ENCODE data around the gene NXN.
"Not testable (repeated sequence)": the region's sequence is repeated elsewhere in the genome, so short reads cannot be mapped to it uniquely, and the experiment has no call there.

NXN gene

DNA sequence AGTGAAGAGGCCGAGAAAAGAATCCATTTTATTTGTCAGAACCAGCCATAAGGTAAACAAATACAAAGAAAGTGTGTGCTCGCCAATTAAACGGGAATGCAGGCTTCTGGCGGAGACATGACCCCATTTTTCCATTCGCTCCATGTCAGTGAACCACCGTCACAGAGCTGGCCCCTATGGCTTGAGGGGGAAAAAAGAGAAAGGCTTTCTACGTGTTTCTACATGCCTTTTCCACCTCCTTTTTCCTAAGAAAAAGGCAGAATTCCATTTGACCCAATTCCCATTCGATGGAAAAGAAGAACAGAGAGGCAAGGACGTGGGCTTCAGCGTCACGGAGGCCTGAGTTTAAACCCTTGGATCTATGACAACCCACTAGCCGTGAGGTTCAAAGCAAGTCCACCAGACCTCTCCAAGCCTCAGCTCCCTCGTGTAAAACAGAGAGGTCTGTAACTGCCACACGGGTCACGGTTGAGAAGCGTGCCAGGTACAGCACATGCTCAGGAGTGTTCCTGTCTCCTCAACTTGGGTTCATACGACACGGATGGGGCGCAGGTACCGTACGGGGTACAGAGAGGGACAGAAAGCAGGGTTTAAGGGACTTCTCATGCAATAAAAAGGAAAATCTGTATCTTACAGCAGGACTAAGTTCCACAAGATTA lies 91.9 kb downstream of the NXN start:
- DNase-seq (ENCODE audit: low read depth): no peak

- no peak for DNase-seq (ENCODE audit: low read depth)
Measured at GRCh38 chr17:885971-886571, 93.5 kb downstream of the NXN start.

GRCh38 chr17:883586-883962 lies 96.0 kb downstream of the NXN start:
- no peak for DNase-seq (ENCODE audit: low read depth)

DNA sequence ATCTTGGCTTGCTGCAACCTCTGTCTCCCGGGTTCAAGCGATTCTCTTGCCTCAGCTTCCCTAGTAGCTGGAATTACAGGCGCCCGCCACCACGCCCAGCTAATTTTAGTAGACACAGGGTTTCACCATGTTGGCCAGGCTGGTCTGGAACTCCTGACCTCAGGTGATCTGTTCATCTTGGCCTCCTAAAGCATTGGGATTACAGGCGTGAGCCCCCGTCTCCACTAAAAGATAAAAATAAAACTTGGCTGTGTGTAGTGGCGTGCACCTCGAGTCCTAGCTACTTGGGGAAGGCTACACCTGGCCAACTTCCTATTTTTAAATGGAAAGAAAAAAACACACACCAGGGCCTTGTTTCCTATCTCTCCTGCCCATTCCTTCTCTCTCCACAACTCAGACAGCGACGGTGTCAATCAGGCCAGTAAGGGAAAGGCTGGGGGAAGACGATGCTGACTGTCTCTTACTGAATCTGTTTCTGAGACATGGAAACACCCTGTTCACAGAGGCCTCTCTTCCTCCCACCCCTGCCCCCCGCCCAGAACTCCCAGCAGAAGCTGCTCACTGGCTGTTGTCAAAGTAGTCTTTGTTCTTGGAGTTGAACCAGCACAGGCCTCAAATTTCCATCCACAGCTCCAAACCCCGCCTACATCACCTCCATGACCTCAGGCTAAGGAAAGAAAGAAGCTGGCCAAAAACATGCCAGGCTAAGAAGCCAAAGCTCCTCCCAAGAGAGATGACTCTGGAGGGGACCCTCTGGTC lies 96.6 kb downstream of the NXN start:
- DNase-seq (ENCODE audit: low read depth): no peak

DNA sequence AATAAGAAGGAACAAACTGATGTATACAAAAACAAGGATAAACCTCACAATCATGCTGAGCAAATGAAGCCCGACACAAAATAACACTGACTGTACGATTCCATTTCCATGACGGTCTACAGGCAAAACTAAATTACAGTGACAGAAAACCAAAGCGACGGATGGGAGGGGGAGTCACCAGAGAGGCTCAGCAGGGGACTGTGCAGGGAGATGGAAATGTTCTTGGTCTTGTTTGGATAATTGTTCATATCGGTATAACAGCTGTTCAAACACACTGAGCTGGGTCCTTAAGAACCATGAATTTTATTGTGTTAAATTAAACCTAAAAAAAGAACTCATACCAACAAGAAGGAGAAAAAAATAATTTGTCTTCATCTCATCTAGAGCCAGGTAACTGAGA lies 97.8 kb downstream of the NXN start:
- no peak for DNase-seq (ENCODE audit: low read depth)

GRCh38 chr17:880443-881269 lies 98.9 kb downstream of the NXN start:
- DNase-seq (ENCODE audit: low read depth): no peak

- DNase-seq (ENCODE audit: low read depth): peak; percentile 19
Measured at GRCh38 chr17:879546-880442, 99.8 kb downstream of the NXN start.

DNA sequence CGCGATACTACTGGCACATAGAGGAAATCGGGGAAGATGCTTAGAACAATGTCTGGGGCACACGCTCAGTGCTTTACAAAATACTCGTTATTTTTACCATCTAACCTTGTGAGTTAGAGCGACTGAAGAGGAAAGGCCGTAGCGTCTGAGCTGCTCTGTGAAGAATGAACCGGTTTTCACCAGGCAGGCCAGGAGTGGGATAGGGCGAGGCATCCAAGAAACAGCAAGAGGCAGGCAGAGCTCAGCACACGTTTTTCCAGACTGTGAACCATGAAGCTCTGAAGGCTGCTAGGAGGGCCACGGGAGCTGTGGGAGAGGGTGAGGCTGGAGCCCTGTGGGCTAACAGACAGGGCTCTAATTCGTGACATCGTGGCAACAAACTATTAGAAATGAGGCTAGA lies 101.9 kb downstream of the NXN start:
- DNase-seq (ENCODE audit: low read depth): no peak

- no peak for DNase-seq (ENCODE audit: low read depth)
Measured at GRCh38 chr17:876272-876671, 103.3 kb downstream of the NXN start.

DNA sequence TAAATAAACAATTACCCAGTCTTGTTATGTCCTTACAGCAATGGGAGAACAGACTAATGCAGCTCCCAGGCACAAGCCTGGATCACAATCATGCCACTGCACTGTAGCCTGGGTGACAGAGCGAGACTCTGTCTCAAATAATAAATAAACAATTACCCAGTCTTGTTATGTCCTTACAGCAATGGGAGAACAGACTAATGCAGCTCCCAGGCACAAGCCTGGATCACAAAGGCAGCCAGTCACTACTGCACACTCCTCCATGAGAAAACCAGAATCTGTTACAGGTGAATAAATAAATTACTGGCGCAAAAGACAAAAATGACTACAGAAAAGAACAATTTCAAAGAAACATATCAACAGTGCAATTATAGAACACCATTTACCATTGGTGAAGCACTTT lies 105.0 kb downstream of the NXN start:
- DNase-seq (ENCODE audit: low read depth): not testable (repeated sequence)

- no peak for DNase-seq (ENCODE audit: low read depth)
Measured at GRCh38 chr17:872855-873254, 106.7 kb downstream of the NXN start.

- DNase-seq (ENCODE audit: low read depth): no peak
Measured at GRCh38 chr17:871751-872519, 107.6 kb downstream of the NXN start.

DNA sequence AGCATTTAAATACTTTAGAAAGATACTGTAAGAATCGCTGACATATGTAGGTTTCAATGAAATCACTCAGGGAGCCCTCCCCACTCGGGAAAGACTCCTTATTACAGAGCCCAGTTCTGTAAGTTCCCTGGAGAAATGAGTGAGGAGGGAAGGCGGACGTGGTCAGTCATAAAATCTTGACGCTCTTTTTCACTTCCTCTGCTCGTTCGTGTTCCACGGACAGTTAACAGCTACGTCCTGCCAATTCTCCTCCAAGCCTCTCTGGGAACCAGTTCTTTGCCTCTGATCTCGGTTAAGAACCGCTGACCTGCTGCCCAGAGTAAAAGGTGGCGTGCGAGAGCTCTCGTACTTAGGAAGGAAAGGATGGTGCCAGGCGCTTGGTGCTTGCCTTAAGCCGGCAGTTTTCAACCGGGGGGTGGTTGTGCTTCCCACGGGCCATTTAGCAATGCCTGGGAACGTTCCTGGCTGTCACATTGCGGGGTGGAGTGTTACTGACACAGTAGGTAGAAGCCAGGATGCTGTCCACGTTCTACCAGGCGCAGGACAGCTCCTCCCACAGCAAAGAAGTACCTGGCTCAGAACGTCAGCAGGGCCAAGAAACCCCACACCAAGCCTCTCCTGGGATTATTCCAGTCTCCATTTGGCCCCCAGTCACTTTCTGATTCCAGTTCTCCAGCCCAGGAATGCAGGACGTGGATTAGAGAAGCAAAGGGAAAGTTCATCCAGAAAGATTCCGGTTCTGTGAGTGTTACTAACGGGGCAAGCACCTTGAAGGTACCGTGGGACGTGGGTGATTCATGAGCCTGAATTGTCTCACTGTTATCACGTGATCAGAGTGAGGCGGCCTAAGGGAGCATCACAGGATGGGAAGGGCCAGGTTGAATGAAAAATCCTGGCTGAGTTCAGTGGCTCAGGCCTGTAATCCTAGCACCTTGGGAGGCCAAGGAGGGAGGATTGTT lies 109.7 kb downstream of the NXN start:
- DNase-seq (ENCODE audit: low read depth): no peak

DNA sequence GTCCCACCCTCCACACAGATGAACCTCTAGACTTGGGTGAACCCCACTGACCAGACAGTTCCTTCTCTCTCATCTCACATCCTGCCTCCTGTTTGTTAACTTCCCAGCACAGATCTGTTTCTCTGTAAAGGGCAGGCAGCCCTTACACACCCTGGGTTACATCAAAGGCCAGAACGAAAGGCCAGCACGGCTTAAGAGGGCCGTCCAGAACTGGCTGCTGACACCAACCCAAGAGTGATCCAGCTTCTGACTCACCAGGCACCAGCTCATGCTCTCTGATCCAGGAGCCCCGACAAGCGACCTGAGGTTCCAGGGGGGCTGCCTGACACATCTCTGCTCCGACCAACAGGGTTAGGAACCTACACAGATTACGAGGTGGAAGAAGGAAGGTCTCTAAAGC lies 110.5 kb downstream of the NXN start:
- DNase-seq (ENCODE audit: low read depth): no peak

- no peak for DNase-seq (ENCODE audit: low read depth)
Measured at GRCh38 chr17:867896-868489, 111.6 kb downstream of the NXN start.

- not testable (repeated sequence) for DNase-seq (ENCODE audit: low read depth)
Measured at GRCh38 chr17:867238-867637, 112.3 kb downstream of the NXN start.

GRCh38 chr17:866568-867103 lies 112.9 kb downstream of the NXN start:
- DNase-seq (ENCODE audit: low read depth): no peak

- DNase-seq (ENCODE audit: low read depth): no peak
Measured at GRCh38 chr17:864315-864714, 115.3 kb downstream of the NXN start.

- DNase-seq (ENCODE audit: low read depth): no peak
Measured at GRCh38 chr17:863880-864279, 115.7 kb downstream of the NXN start.
